Colonic mucosa (tissue), 4 donors: ENCODE measurements around the gene PCIF1. TPM values are rescaled to one million over a fixed set of nuclear protein-coding genes. Genes with fewer than 3 reads are reported as not detected.

Experiments used
- DNase-seq: peaks from one replicate; pipeline ENCODE4 v3.0.0-alpha.2; 2020
- H3K27ac ChIP-seq: fragments of 200-600 bp; one replicate; pipeline ENCODE4 v1.8.0; 2021
- H3K27me3 ChIP-seq: fragments of 200-600 bp; one replicate; pipeline ENCODE4 v1.8.0; 2021
- H3K36me3 ChIP-seq: fragments of 200-600 bp; one replicate; pipeline ENCODE4 v1.8.0; 2021
- H3K4me1 ChIP-seq: fragments of 200-600 bp; one replicate; pipeline ENCODE4 v1.8.0; 2021; ENCODE audit warnings: mild to moderate bottlenecking
- H3K4me3 ChIP-seq: fragments of 200-600 bp; one replicate; pipeline ENCODE4 v1.8.0; 2021
- H3K9ac ChIP-seq, 2 donors: one replicate each; pipeline ENCODE4 v1.7.0; 2013; ENCODE audit warnings: control low read depth in 2 of 2, low read depth in 2 of 2, low read length in 2 of 2
- H3K9me3 ChIP-seq: fragments of 200-600 bp; one replicate; pipeline ENCODE4 v1.8.0; 2021
- CTCF ChIP-seq: fragments of 200-600 bp; IDR thresholded peaks from one replicate; pipeline ENCODE4 v1.8.0; 2022; ENCODE audit warnings: antibody characterized with exemption, mild to moderate bottlenecking
- intact Hi-C: fragments of 100-400 bp; cut with DNase I; formaldehyde crosslinking; loops from one replicate; pipeline ENCODE4 v1.14.1; 2022
- total RNA-seq, 2 donors: library from RNA; stranded (reverse); fragmentation: NEBNext Ultra II Directional in 1 of 2; extraction: Animal tissue kit (Norgen Biotek cat#: 25700) in 1 of 2; gene quantifications; one replicate each; pipeline ENCODE4 v1.2.1, GENCODE V29; 2021
- donor health status: healthy.
- donor health status: DM: no; HTN: no; CAD: no.
- donor health status: DM: no; HTN: no; CAD: no.

PCIF1 gene
- total RNA-seq, 2 donors from 2014 or later, result 28.9 to 33.6 TPM

- Histone ChIP-seq H3K36me3 (peaks cover 29% of the 10 kb centered on the region), H3K9me3 (no peaks in the 10 kb centered on the region)
- intact Hi-C loops, result loop anchor here (2.0 to 5.0 kb wide), 2 partner anchors 71 to 139 kb away; partner anchors contain the start of genes CTSA and NEURL2
These were observed 28.8 kb downstream of the PCIF1 start for GRCh38 chr20:45963059-45964005.

DNA sequence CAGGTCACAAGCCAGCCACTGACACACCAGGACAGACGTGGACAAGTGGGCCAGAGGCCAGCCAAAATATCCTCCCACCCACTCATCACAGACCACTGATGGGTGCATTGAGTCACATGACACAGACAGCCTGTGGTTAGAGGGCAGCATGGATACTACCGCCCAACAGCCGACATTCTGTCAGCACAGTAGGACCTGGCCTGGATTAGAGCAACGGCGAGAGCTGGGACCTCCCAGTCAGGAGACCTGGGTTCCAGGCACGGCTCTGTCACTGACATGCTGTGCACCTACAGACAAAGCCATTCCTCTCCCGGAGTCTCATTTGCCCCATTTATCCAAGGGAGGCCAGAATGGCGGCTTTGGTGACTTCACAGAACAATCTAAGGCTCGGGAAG lies 29.5 kb downstream of the PCIF1 start:
- no peak for TF ChIP-seq CTCF
- intact Hi-C loops, result loop anchor here (5.0 kb wide), 1 partner anchor 72 kb away; the partner anchor contains the start of genes CTSA and NEURL2
- Histone ChIP-seq H3K4me1 (no peaks in the 10 kb centered on the region), H3K27ac (no peak overlapping the region), H3K4me3 (no peak overlapping the region), H3K9ac (no peak overlapping the region), H3K36me3 (peaks cover 29% of the 10 kb centered on the region), H3K27me3 (no peaks in the 10 kb centered on the region), H3K9me3 (no peaks in the 10 kb centered on the region)
- no peak for DNase-seq

More at GRCh38 chr20:45963059-45964005, 28.8 kb downstream of the PCIF1 start:
- DNase-seq, result no peak
- peak overlapping the region in 1 of 2 donors; percentile 8 for H3K9ac ChIP-seq
- H3K4me1 ChIP-seq, result no peaks in the 10 kb centered on the region
- H3K27me3 ChIP-seq, result no peaks in the 10 kb centered on the region
- peak; percentile 35 for TF ChIP-seq CTCF
- H3K27ac ChIP-seq, result no peak overlapping the region
- no peak overlapping the region for H3K4me3 ChIP-seq

GRCh38 chr20:45965169-45966002 lies 30.9 kb downstream of the PCIF1 start:
- Histone ChIP-seq H3K27me3 (no peaks in the 10 kb centered on the region), H3K4me1 (peaks cover 7% of the 10 kb centered on the region), H3K9ac (no peak overlapping the region), H3K4me3 (no peak overlapping the region), H3K36me3 (peaks cover 20% of the 10 kb centered on the region), H3K27ac (no peak overlapping the region), H3K9me3 (no peaks in the 10 kb centered on the region)
- no peak for TF ChIP-seq CTCF
- DNase-seq, result no peak
- intact Hi-C loops, result loop anchor here (5.0 kb wide), 1 partner anchor 163 kb away; no protein-coding TSS in a partner anchor

DNA sequence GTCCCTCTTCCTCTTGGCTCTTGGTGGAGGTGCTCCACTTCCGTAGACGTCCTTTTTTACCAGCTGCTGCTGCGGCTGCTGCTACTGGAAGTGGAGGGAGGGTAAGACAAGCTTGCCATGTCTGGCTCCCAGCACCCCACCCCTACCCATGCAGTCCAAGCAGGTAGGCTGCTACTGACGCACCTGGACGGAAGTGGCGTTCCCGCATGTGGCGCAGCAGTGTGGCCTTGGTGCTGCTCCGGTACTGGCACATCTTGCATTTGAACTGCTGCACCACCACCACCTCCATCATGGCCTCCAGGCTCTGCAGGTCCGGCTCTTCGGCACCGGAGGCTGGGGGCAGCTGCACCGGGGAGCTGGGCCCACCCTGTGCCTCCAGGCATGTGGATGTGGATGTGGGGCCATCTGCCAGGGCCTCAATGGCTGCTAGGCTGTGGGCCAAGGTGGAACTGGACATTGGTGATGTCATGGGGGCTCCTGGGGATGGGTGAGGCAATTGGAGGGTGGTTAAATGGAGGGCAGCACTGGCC lies 33.1 kb downstream of the PCIF1 start:
- no peak overlapping the region for H3K9ac ChIP-seq
- no peak overlapping the region for H3K4me3 ChIP-seq
- no peak for TF ChIP-seq CTCF
- DNase-seq, result no peak
- no peak overlapping the region for H3K27ac ChIP-seq
- H3K9me3 ChIP-seq, result no peaks in the 10 kb centered on the region
- H3K27me3 ChIP-seq, result no peaks in the 10 kb centered on the region
- intact Hi-C loops, result loop anchor here (5.0 kb wide), 1 partner anchor 165 kb away; no protein-coding TSS in a partner anchor
- peaks cover 13% of the 10 kb centered on the region for H3K36me3 ChIP-seq
- peaks cover 8% of the 10 kb centered on the region for H3K4me1 ChIP-seq

GRCh38 chr20:45968081-45968671 lies 33.7 kb downstream of the PCIF1 start:
- no peak overlapping the region for H3K27ac ChIP-seq
- H3K4me3 ChIP-seq, result no peak overlapping the region
- DNase-seq, result no peak
- no peak overlapping the region for H3K9ac ChIP-seq
- H3K9me3 ChIP-seq, result no peaks in the 10 kb centered on the region
- peaks cover 8% of the 10 kb centered on the region for H3K4me1 ChIP-seq
- no peaks in the 10 kb centered on the region for H3K27me3 ChIP-seq
- intact Hi-C loops, result loop anchor here (5.0 kb wide), 1 partner anchor 166 kb away; no protein-coding TSS in a partner anchor
- H3K36me3 ChIP-seq, result peaks cover 10% of the 10 kb centered on the region
- TF ChIP-seq CTCF, result no peak
